Measurements from ENCODE around the gene RAE1. TPM values are rescaled to one million over a fixed set of nuclear protein-coding genes. Genes with fewer than 3 reads are reported as not detected.
A peak's percentile ranks its signal among the peaks of the same experiment; 100 is the strongest.

Gene RAE1
- total RNA-seq, 2 donors from 2014 or later, result 21.7 to 49.9 TPM

DNA sequence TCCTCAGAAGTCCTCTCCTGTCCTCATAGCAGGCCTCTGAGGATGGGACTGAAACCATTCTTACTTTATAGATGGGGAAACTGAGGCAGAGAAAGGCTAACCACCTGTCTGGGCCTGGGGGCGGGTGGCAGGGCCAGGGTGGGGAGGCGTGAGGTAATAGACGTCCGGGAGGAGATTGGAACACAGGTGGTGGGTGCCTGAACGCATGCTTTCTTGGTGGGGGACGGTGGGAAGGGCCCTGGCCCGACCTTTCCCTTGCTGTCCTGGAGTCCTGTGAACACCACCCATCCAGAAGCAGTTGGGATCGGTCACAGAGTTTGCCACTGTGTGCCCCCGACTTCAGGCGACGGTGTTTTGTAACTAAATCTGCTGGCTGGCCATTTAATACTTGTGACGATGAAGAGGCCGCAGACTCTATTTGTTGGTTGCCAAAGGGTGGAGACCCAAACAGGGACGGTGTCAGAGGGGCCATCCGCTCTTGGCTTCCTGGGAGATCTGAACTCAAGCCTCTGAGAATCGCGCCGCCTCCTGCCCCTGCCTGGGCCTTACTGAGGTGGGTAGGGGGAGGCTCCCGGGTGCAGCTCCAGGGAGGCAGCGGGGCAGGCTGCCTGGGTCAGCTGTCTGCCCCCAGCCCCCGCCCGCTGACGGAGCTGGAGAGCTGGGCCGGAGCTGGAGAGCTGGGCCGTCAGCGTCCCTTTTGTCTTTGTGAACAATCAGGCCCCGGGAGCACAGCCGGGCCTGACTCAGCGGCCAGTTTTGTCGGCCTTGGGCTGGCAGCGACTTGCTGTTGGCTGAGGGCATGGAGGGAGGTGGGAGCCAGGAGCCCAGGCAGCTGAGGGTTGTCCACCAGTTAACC, 44.3 kb downstream of the RAE1 start:
- WGBS, result 46% methylated on average over 29 of the region's 31 CpGs
- H3K27ac ChIP-seq, result peak overlapping the region; percentile 78 to 81
- H3K4me1 ChIP-seq (replicated peaks), result peaks cover 5% of the 10 kb centered on the region
- H3K36me3 ChIP-seq, result peaks cover 0 to 4% of the 10 kb centered on the region in 2 donors
- TF ChIP-seq POLR2A (IDR thresholded peaks at IDR 0.05), result no peak
- TF ChIP-seq POLR2AphosphoS5 (IDR thresholded peaks at IDR 0.05), result peak; percentile 54
- no peak for TF ChIP-seq CTCF (IDR thresholded peaks at IDR 0.05)
- intact Hi-C loops (cut with DNase I), result loop anchor here (2.0 to 10.0 kb wide), 2 partner anchors 45 to 319 kb away; partner anchors contain the start of gene PMEPA1
- H3K27me3 ChIP-seq (replicated peaks; ENCODE audit: insufficient read depth), result no peaks in the 10 kb centered on the region
- peak; percentile 53 for DNase-seq (ENCODE audit: low spot score)
- no peak overlapping the region for H3K4me3 ChIP-seq
- H3K9me3 ChIP-seq, result no peaks in the 10 kb centered on the region

DNA sequence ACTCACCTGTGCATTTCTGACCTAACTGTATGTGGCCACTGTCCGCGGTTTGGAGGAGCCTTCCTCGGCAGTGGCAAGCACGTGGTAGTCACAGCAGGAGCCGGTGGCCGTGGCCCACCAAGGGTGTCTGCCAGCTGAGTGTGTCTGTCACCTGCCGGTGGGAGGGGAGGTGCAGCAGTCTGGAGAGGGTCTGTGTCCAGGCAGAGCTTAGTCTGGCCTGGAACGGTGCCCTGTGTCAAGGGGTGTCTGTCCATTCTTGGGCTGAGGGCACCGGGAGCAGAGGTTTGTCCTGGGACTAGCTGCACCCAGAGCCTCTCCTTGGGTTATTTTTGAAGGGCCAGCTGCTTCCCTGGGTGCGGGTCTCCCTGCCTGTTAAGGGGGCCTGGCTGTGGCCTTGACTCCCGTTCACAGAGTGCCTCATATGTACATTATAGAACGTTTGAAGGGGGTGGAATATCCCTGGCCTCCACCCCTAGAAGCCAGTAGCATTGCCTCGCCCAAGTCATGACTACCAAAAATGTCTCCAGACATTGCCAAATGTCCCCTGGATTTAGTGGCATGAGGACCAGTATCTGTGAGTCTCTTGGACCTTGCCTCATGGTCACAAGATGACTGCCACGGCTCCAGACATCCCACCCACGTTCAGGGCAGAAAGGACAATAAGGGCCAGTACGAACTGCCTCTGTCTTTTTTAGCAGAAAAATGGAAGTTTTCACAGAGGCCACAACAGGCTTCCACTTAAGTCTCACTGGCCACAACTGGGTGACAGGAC, 45.3 kb downstream of the RAE1 start:
- intact Hi-C loops (cut with DNase I), result loop anchor here (10.0 kb wide), 1 partner anchor 318 kb away; the partner anchor contains the start of gene PMEPA1
- 82% methylated on average over 16 of the region's 16 CpGs for WGBS
- Histone ChIP-seq H3K36me3 (peaks cover 0 to 6% of the 10 kb centered on the region in 2 donors), H3K4me3 (no peak overlapping the region), H3K9me3 (no peaks in the 10 kb centered on the region), H3K27ac (peak overlapping the region; percentile 78 to 81), H3K4me1 (replicated peaks) (peaks cover 5% of the 10 kb centered on the region), H3K27me3 (replicated peaks; ENCODE audit: insufficient read depth) (no peaks in the 10 kb centered on the region)
- TF ChIP-seq CTCF (IDR thresholded peaks at IDR 0.05), result no peak
- TF ChIP-seq POLR2AphosphoS5 (IDR thresholded peaks at IDR 0.05), result no peak
- no peak for TF ChIP-seq POLR2A (IDR thresholded peaks at IDR 0.05)
- DNase-seq (ENCODE audit: low spot score), result no peak

DNA sequence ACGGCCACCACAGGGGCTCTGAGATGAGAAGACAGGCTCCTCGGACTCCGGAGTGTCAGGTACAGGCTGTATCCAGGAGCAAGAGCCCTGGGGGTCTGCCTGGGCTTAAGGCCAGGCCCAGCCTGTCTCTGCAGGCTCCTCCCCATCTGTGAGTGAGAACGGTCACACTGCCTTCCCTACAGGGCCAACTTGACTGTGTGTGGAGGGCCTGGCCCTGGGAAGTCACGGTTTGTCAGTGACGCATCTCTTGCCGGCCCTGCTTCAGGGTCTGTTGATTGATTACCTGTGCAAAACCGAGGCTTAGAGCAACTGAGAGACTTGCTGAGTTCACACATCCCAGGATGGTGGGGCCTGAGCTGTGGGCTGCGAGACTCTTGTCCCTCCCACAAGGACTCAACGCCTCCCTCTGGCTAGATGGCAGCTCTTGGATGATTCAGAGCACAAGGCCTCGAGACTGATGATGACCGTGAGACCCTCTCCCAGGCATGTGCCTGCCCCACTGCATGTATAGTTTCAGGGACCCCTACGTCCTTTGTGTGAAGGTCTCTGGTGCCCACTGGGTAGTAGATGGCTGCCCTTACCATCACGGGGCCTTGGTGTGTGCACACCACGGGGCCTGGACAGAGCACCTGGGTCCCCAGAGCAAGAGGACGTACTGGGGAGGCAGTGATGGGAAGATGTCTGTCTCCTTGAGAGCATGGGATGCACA, 46.1 kb downstream of the RAE1 start:
- Histone ChIP-seq H3K36me3 (peaks cover 0 to 6% of the 10 kb centered on the region in 2 donors), H3K27me3 (replicated peaks; ENCODE audit: insufficient read depth) (no peaks in the 10 kb centered on the region), H3K27ac (peak overlapping the region; percentile 67 to 78), H3K9me3 (no peaks in the 10 kb centered on the region), H3K4me3 (no peak overlapping the region), H3K4me1 (replicated peaks) (peaks cover 5% of the 10 kb centered on the region)
- WGBS, result 60% methylated on average over 16 of the region's 16 CpGs
- no peak for DNase-seq (ENCODE audit: low spot score)
- intact Hi-C loops (cut with DNase I), result loop anchor here (10.0 kb wide), 1 partner anchor 318 kb away; the partner anchor contains the start of gene PMEPA1
- TF ChIP-seq POLR2A (IDR thresholded peaks at IDR 0.05) (no peak), CTCF (IDR thresholded peaks at IDR 0.05) (no peak), POLR2AphosphoS5 (IDR thresholded peaks at IDR 0.05) (no peak)

DNA sequence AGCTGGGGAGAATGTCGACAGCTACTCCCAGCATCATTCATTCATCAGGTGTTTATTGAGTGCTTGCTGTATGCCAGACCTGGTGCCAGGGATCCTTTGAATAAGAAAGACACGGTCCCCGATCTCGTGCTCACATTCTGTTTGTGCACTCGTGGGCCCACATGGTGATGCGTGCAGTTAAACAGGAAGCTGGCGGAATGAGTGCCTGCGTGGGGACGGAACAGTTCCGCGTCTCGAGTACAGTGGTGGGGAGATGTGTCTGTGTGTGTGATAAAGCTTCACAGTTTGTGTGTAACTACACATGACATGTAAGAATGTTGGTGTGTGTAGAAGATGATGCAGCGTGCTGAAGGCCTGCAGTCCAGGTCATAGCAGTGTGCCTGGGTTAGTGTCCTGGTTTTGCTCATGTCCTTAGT, 46.6 kb downstream of the RAE1 start:
- Histone ChIP-seq H3K27me3 (replicated peaks; ENCODE audit: insufficient read depth) (no peaks in the 10 kb centered on the region), H3K36me3 (peaks cover 0 to 6% of the 10 kb centered on the region in 2 donors), H3K27ac (peak overlapping the region; percentile 67 to 78), H3K4me1 (replicated peaks) (peaks cover 5% of the 10 kb centered on the region), H3K9me3 (no peaks in the 10 kb centered on the region), H3K4me3 (no peak overlapping the region)
- 52% methylated on average over 13 of the region's 13 CpGs for WGBS
- DNase-seq (ENCODE audit: low spot score), result no peak
- intact Hi-C loops (cut with DNase I), result loop anchor here (10.0 kb wide), 1 partner anchor 317 kb away; the partner anchor contains the start of gene PMEPA1
- TF ChIP-seq POLR2A (IDR thresholded peaks at IDR 0.05) (no peak), POLR2AphosphoS5 (IDR thresholded peaks at IDR 0.05) (no peak), CTCF (IDR thresholded peaks at IDR 0.05) (no peak)

All from prostate gland (tissue), 2 donors.